NCI-H1417 (cell line): ENCODE data around the gene KMT2B.

ENCODE experiments used
- DNase-seq, 3 experiments: peaks; one replicate each; lab custom pipeline; 2025; lab: John Stamatoyannopoulos, UW

The KMT2B gene

GRCh38 chr19:35777961-35778360 is 60.2 kb downstream of the KMT2B start:
- DNase-seq, result no peak

- DNase-seq, result no peak
Observed at GRCh38 chr19:35779033-35779432, 61.2 kb downstream of the KMT2B start.

- no peak for DNase-seq
Observed at GRCh38 chr19:35780058-35780457, 62.3 kb downstream of the KMT2B start.

- DNase-seq, result no peak
Observed at GRCh38 chr19:35780717-35781116, 62.9 kb downstream of the KMT2B start.

GRCh38 chr19:35781650-35782049 is 63.8 kb downstream of the KMT2B start:
- DNase-seq, result no peak

GRCh38 chr19:35782589-35782988 is 64.8 kb downstream of the KMT2B start:
- no peak for DNase-seq

GRCh38 chr19:35783469-35784434 is 65.9 kb downstream of the KMT2B start:
- no peak for DNase-seq

- DNase-seq, result no peak
Observed at GRCh38 chr19:35784503-35785338, 66.9 kb downstream of the KMT2B start.

- no peak for DNase-seq
Observed at GRCh38 chr19:35785339-35785627, 67.5 kb downstream of the KMT2B start.

GRCh38 chr19:35786299-35787160 is 68.7 kb downstream of the KMT2B start:
- no peak for DNase-seq

GRCh38 chr19:35787227-35787799 is 69.5 kb downstream of the KMT2B start:
- DNase-seq, result no peak
